B cell (primary cell): Measurements from ENCODE around the gene EGFLAM. TPM values are rescaled to one million over a fixed set of nuclear protein-coding genes. Genes with fewer than 3 reads are reported as not detected.

Experiments used
- ATAC-seq: fragments of 200-7000 bp; cut with Tn5 transposase; one replicate; pipeline ENCODE4 v1.10.0; 2021; ENCODE audit warnings: low read depth, mild to moderate bottlenecking, moderate number of reproducible peaks, moderate library complexity
- CTCF ChIA-PET: fragments of 350-600 bp; sonication (Branson Sonifier 250); formaldehyde crosslinking; loops from one replicate; lab custom pipeline; 2021; ENCODE audit warnings: antibody characterized with exemption, inconsistent platforms; lab: Charles Lee
- POLR2A ChIA-PET: fragments of 350-600 bp; sonication (Branson Sonifier 250); formaldehyde crosslinking; loops from one replicate; lab custom pipeline; 2021; ENCODE audit warnings: antibody characterized with exemption; lab: Charles Lee
- DNase-seq: peaks from one replicate; pipeline ENCODE4 v3.0.0; 2013
- H2AFZ ChIP-seq: 2 replicates; pipeline ENCODE4 v1.6.1; 2012; ENCODE audit warnings: mild to moderate bottlenecking, low read depth, low read length; ENCODE audit not compliant: insufficient read depth, poor library complexity, severe bottlenecking
- H3K27ac ChIP-seq, 2 donors: 1 replicate in 1 of 2; 2 replicates in 1 of 2; pipeline ENCODE4 v1.5.1; 2012 to 2013; ENCODE audit warnings: low read length in 2 of 2, mild to moderate bottlenecking in 2 of 2, moderate library complexity in 1 of 2
- H3K27me3 ChIP-seq, 4 experiments: fragments of 200-600 bp in 1 of 4; sonication (generic) in 1 of 4; replicated peaks in 1 of 4; 1 replicate in 2 of 4; 2 replicates in 2 of 4; pipeline versions ENCODE4 v1.6.1 to v1.7.0; 2013 to 2016; ENCODE audit warnings: low read length in 3 of 4, mild to moderate bottlenecking in 2 of 4, mixed read lengths in 1 of 4, moderate library complexity in 1 of 4; ENCODE audit not compliant: insufficient read depth in 4 of 4, control insufficient read depth in 3 of 4; ENCODE audit errors: control extremely low read depth in 1 of 4
- H3K36me3 ChIP-seq, 2 experiments: replicated peaks in 1 of 2; 1 replicate in 1 of 2; 2 replicates in 1 of 2; pipeline versions ENCODE4 v1.6.1 to v1.7.1; 2013; ENCODE audit warnings: low read length in 1 of 2; ENCODE audit not compliant: insufficient read depth in 2 of 2, control insufficient read depth in 1 of 2; ENCODE audit errors: control extremely low read depth in 1 of 2, extremely low read depth in 1 of 2
- H3K4me1 ChIP-seq, 2 donors: fragments of 200-600 bp in 1 of 2; sonication (generic) in 1 of 2; 1 replicate in 1 of 2; 2 replicates in 1 of 2; pipeline versions ENCODE4 v1.5.1 to v1.6.1; 2013 to 2017; ENCODE audit warnings: low read length in 2 of 2; ENCODE audit not compliant: control insufficient read depth in 2 of 2, insufficient read depth in 2 of 2
- H3K4me2 ChIP-seq: replicated peaks from 2 replicates; pipeline ENCODE3; 2012; ENCODE audit warnings: mild to moderate bottlenecking, low read depth, low read length; ENCODE audit not compliant: poor library complexity, severe bottlenecking
- H3K4me3 ChIP-seq, 5 experiments: fragments of 200-600 bp in 1 of 5; sonication (generic) in 1 of 5; 1 replicate in 3 of 5; 2 replicates in 2 of 5; pipeline versions ENCODE4 v1.5.1 to v1.7.0; 2011 to 2016; ENCODE audit warnings: low read length in 4 of 5, mild to moderate bottlenecking in 4 of 5, low read depth in 2 of 5, control low read depth in 1 of 5, moderate library complexity in 1 of 5; ENCODE audit not compliant: insufficient read depth in 1 of 5; ENCODE audit errors: control extremely low read depth in 1 of 5, extremely low read depth in 1 of 5
- H3K79me2 ChIP-seq: fragments of 200-600 bp; sonication (generic); one replicate; pipeline ENCODE4 v1.6.0; 2016; ENCODE audit warnings: low read length; ENCODE audit not compliant: control insufficient read depth, insufficient read depth
- H3K9ac ChIP-seq: fragments of 200-600 bp; sonication (generic); 2 replicates; pipeline ENCODE4 v1.6.1; 2017; ENCODE audit warnings: mild to moderate bottlenecking, low read length, moderate library complexity
- H3K9me3 ChIP-seq, 3 donors: one replicate each; pipeline versions ENCODE4 v1.6.1 to v1.7.1; 2013; ENCODE audit warnings: low read length in 2 of 3; ENCODE audit not compliant: control insufficient read depth in 2 of 3, insufficient read depth in 1 of 3; ENCODE audit errors: control extremely low read depth in 1 of 3
- H4K20me1 ChIP-seq: 2 replicates; pipeline ENCODE4 v1.6.0; 2012; ENCODE audit warnings: mild to moderate bottlenecking, low read length; ENCODE audit not compliant: insufficient read depth, control insufficient read depth, poor library complexity, severe bottlenecking
- H3K27ac Mint-ChIP-seq: one replicate; pipeline ENCODE4 v1.8.0; 2021; ENCODE audit warnings: mixed read lengths
- H3K27me3 Mint-ChIP-seq: one replicate; pipeline ENCODE4 v1.8.0; 2021; ENCODE audit warnings: mixed read lengths
- H3K4me1 Mint-ChIP-seq: one replicate; pipeline ENCODE4 v1.8.0; 2021; ENCODE audit warnings: mixed read lengths
- H3K4me3 Mint-ChIP-seq: one replicate; pipeline ENCODE4 v1.8.0; 2021; ENCODE audit warnings: mixed read lengths
- H3K9me3 Mint-ChIP-seq: one replicate; pipeline ENCODE4 v1.8.0; 2022; ENCODE audit warnings: mixed read lengths; ENCODE audit not compliant: insufficient read depth
- EZH2 ChIP-seq: IDR thresholded peaks from 2 replicates; pipeline ENCODE4 v1.6.1; 2012; ENCODE audit warnings: borderline replicate concordance, low read depth, mild to moderate bottlenecking, moderate library complexity, low read length; ENCODE audit not compliant: insufficient read depth, poor library complexity, severe bottlenecking
- WGBS: methylation state at CpG from one replicate; pipeline ENCODE4 v1.1.5; 2013; ENCODE audit warnings: missing lambda C conversion rate; ENCODE audit not compliant: insufficient coverage; 5-methylcytosine and 5-hydroxymethylcytosine counted together
- intact Hi-C: fragments of 100-400 bp; cut with micrococcal nuclease; formaldehyde crosslinking; loops from one replicate; pipeline ENCODE4 v1.10.0; 2022
- polyA plus RNA-seq: library from polyadenylated mRNA; depleted of rRNA; stranded (reverse); fragments of >200 nt; gene quantifications from 2 replicates; pipeline ENCODE4 v1.2.3, GENCODE V29; 2012
- total RNA-seq, 2 donors: library from RNA; stranded (reverse); fragments of 120-200 nt in 1 of 2; gene quantifications; 1 replicate in 1 of 2; 2 replicates in 1 of 2; pipeline versions ENCODE4 v1.2.3 to v1.2.4, GENCODE V29; 2013 to 2022
- TF ChIP-seq, protein P1 (sequence below): fragments of 200-600 bp; IDR thresholded peaks from one replicate; pipeline ENCODE4 v1.8.0; 2022; ENCODE audit warnings: antibody characterized with exemption, mild to moderate bottlenecking

EGFLAM gene
- total and polyA plus RNA-seq, 2 donors (not counting 1 experiment from before 2014, with no cell fraction given) = not detected

DNA sequence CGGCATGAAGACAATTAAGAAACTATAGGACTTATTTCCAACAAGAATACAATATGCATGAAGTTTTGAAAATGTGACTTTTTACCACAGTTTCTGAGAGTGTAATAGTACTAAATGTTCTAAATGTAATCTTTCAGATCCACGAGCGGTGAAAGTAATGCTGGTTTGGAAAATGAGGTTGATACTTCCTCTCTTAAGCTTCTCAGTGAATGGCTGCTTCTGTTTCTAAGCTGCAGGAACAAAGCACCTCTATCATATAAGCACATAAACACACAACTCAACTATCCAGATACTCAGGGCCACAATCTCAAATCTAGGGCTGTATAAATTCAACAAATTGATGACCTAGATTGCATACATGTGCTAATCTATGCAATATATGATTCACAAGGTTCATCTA lies 219.8 kb downstream of the EGFLAM start:
- ChIA-PET CTCF (interaction anchor here (2.4 kb wide), 1 partner anchor 36 kb away, joined by 7 read pairs; no protein-coding TSS in a partner anchor), POLR2A (no interaction called here)
- no peak for TF ChIP-seq EZH2
- no peaks in the 10 kb centered on the region for H3K9me3 Mint-ChIP-seq
- intact Hi-C loops = no loop called here
- H3K9me3 ChIP-seq = no peaks in the 10 kb centered on the region
- no peak overlapping the region for H2AFZ ChIP-seq
- H3K4me1 Mint-ChIP-seq = no peaks in the 10 kb centered on the region
- no peak overlapping the region for H3K4me3 ChIP-seq
- peaks cover 0 to 20% (median 3%) of the 10 kb centered on the region in 4 experiments for H3K27me3 ChIP-seq
- no peak overlapping the region for H3K4me3 Mint-ChIP-seq
- no peak overlapping the region for H3K4me2 ChIP-seq
- ATAC-seq (no peak), DNase-seq (no peak)
- WGBS = no CpG with 5 or more reads among the region's 3 CpGs
- no peak overlapping the region for H3K27ac ChIP-seq
- no peak overlapping the region for H3K9ac ChIP-seq
- H4K20me1 ChIP-seq = no peaks in the 10 kb centered on the region
- no peaks in the 10 kb centered on the region for H3K4me1 ChIP-seq
- H3K79me2 ChIP-seq = no peaks in the 10 kb centered on the region
- no peaks in the 10 kb centered on the region for H3K36me3 ChIP-seq
- H3K27ac Mint-ChIP-seq = no peak overlapping the region
- H3K27me3 Mint-ChIP-seq = peaks cover 52% of the 10 kb centered on the region

DNA sequence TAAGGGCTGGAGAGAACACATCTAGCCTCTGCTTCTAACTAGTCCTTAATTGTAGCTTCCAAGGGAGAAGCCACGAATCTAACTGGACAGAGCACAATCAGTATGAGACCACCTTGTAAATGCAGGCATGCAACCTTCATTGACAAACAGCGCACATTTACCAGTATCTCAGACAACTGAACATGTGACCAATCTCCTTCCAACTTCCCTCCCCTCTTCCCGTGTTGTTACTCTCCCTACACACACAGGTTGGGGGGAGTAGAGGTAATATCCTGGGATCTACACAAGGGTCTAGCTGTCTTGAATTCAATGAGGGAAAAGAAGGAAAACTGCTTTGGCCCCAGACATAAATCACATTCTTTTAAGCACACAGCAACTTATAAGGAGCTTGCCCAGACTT lies 220.5 kb downstream of the EGFLAM start:
- Histone ChIP-seq H3K4me2 (no peak overlapping the region), H3K36me3 (no peaks in the 10 kb centered on the region), H3K9me3 (no peaks in the 10 kb centered on the region), H3K79me2 (no peaks in the 10 kb centered on the region), H3K4me1 (no peaks in the 10 kb centered on the region), H3K27me3 (peaks cover 0 to 20% (median 3%) of the 10 kb centered on the region in 4 experiments), H3K9ac (no peak overlapping the region), H3K4me3 (no peak overlapping the region), H3K27ac (no peak overlapping the region), H2AFZ (no peak overlapping the region), H4K20me1 (no peaks in the 10 kb centered on the region)
- no peaks in the 10 kb centered on the region for H3K9me3 Mint-ChIP-seq
- POLR2A ChIA-PET = no interaction called here
- H3K4me1 Mint-ChIP-seq = no peaks in the 10 kb centered on the region
- H3K27ac Mint-ChIP-seq = no peak overlapping the region
- TF ChIP-seq, protein P1, sequence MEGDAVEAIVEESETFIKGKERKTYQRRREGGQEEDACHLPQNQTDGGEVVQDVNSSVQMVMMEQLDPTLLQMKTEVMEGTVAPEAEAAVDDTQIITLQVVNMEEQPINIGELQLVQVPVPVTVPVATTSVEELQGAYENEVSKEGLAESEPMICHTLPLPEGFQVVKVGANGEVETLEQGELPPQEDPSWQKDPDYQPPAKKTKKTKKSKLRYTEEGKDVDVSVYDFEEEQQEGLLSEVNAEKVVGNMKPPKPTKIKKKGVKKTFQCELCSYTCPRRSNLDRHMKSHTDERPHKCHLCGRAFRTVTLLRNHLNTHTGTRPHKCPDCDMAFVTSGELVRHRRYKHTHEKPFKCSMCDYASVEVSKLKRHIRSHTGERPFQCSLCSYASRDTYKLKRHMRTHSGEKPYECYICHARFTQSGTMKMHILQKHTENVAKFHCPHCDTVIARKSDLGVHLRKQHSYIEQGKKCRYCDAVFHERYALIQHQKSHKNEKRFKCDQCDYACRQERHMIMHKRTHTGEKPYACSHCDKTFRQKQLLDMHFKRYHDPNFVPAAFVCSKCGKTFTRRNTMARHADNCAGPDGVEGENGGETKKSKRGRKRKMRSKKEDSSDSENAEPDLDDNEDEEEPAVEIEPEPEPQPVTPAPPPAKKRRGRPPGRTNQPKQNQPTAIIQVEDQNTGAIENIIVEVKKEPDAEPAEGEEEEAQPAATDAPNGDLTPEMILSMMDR = no peak
- no peak for TF ChIP-seq EZH2
- DNase-seq (no peak), ATAC-seq (no peak)
- CTCF ChIA-PET = interaction anchor here (2.4 kb wide), 1 partner anchor 37 kb away, joined by 7 read pairs; no protein-coding TSS in a partner anchor
- peaks cover 48% of the 10 kb centered on the region for H3K27me3 Mint-ChIP-seq
- intact Hi-C loops = no loop called here
- WGBS = 63% methylated on average over 1 of the region's 3 CpGs
- H3K4me3 Mint-ChIP-seq = no peak overlapping the region
